GM12878 (cell line): ENCODE results near the gene CCDC82. TPM values are rescaled to one million over a fixed set of nuclear protein-coding genes. Genes with fewer than 3 reads are reported as not detected.

Experiments used
- ATAC-seq: fragments of 200-7000 bp; cut with Tn5 transposase; 3 replicates; pipeline ENCODE4 v1.9.1; 2020; ENCODE audit warnings: mild to moderate bottlenecking, moderate library complexity
- BruUV-seq: library from RNA; stranded (reverse); fragments of 400-500 nt; replicated peaks from 2 replicates; lab custom pipeline; 2021; lab: Mats Ljungman, UMichigan
- CTCF ChIA-PET: fragments of 300-600 bp; sonication (Branson Sonifier 250); formaldehyde crosslinking; extraction: SDS; loops from one replicate; lab custom pipeline; 2021; ENCODE audit warnings: inconsistent platforms; lab: Yijun Ruan, JAX
- POLR2A ChIA-PET: fragments of 350-600 bp; formaldehyde crosslinking; extraction: SDS; loops from one replicate; lab custom pipeline; 2021; ENCODE audit warnings: inconsistent platforms; lab: Charles Lee
- RAD21 ChIA-PET: fragments of 300-600 bp; sonication (Branson Sonifier 250); formaldehyde crosslinking; loops from one replicate; lab custom pipeline; 2023; ENCODE audit warnings: antibody characterized with exemption; ENCODE audit not compliant: unreplicated experiment; lab: Charles Lee
- SMC1A ChIA-PET: fragments of 300-600 bp; sonication (Branson Sonifier 250); formaldehyde crosslinking; loops from one replicate; lab custom pipeline; 2023; ENCODE audit not compliant: unreplicated experiment, uncharacterized antibody; lab: Charles Lee
- DNase-seq: peaks from one replicate; pipeline ENCODE4 v3.0.0-alpha.2; 2011; ENCODE audit warnings: low read depth, low spot score
- FAIRE-seq: peaks from 3 replicates; lab custom pipeline; 2011; peaks lifted over from hg19 to GRCh38; lab: Jason Lieb, UNC
- H2AFZ ChIP-seq: 2 replicates; pipeline ENCODE4 v1.6.0; 2011; ENCODE audit warnings: low read depth, low read length, control low read depth; ENCODE audit not compliant: control insufficient read depth
- H3K27ac ChIP-seq: 2 replicates; pipeline ENCODE4 v1.5.1; 2011; ENCODE audit warnings: control low read depth; ENCODE audit not compliant: control insufficient read depth, insufficient read depth
- H3K27me3 ChIP-seq, 2 experiments: replicated peaks in 1 of 2; 2 replicates each; pipeline versions ENCODE4 v1.6.0 to v1.6.1; 2011; ENCODE audit warnings: low read length in 1 of 2; ENCODE audit not compliant: control insufficient read depth in 2 of 2, insufficient read depth in 2 of 2
- H3K36me3 ChIP-seq, 2 experiments: 2 replicates each; pipeline ENCODE4 v1.5.1; 2011; ENCODE audit warnings: low read length in 1 of 2; ENCODE audit not compliant: control insufficient read depth in 2 of 2, insufficient read depth in 2 of 2
- H3K4me1 ChIP-seq: 2 replicates; pipeline ENCODE4 v1.6.1; 2011; ENCODE audit warnings: mild to moderate bottlenecking, low read length, moderate library complexity, mixed read lengths; ENCODE audit not compliant: control insufficient read depth, insufficient read depth
- H3K4me2 ChIP-seq: 2 replicates; pipeline ENCODE4 v1.6.0; 2011; ENCODE audit warnings: control low read depth; ENCODE audit not compliant: control insufficient read depth, insufficient read depth
- H3K4me3 ChIP-seq: fragments of 200-600 bp; sonication (generic); 2 replicates; pipeline ENCODE4 v1.5.1; 2016
- H3K79me2 ChIP-seq: 2 replicates; pipeline ENCODE4 v1.6.0; 2011; ENCODE audit warnings: low read length; ENCODE audit not compliant: control insufficient read depth, insufficient read depth
- H3K9ac ChIP-seq: 2 replicates; pipeline ENCODE4 v1.8.0; 2011; ENCODE audit warnings: low read length, control low read depth, mixed read lengths; ENCODE audit not compliant: control insufficient read depth, insufficient read depth
- H3K9me3 ChIP-seq: replicated peaks from 3 replicates; pipeline ENCODE4 v1.5.1; 2011; ENCODE audit warnings: mild to moderate bottlenecking, low read length; ENCODE audit not compliant: control insufficient read depth, insufficient read depth
- H4K20me1 ChIP-seq: 2 replicates; pipeline ENCODE4 v1.6.0; 2011; ENCODE audit not compliant: control insufficient read depth, insufficient read depth
- ASH2L ChIP-seq: fragments of 300-600, 200-600 bp; sonication (generic); IDR thresholded peaks from 2 replicates; pipeline ENCODE4 v1.6.1; 2017; ENCODE audit warnings: low read depth, mild to moderate bottlenecking, borderline replicate concordance
- BCL11A ChIP-seq: IDR thresholded peaks from 2 replicates; pipeline ENCODE4 v1.6.1; 2011; ENCODE audit warnings: low read depth, low read length
- CHD2 ChIP-seq: IDR thresholded peaks from 2 replicates; pipeline ENCODE4 v1.6.1; 2011; ENCODE audit warnings: low read depth, low read length, improper control_type of control experiment, borderline replicate concordance
- FOXM1 ChIP-seq: IDR thresholded peaks from 2 replicates; pipeline ENCODE4 v1.6.1; 2012; ENCODE audit warnings: low read depth, mild to moderate bottlenecking, inconsistent platforms, low read length, moderate library complexity
- KAT2A ChIP-seq: conservative IDR thresholded peaks from 2 replicates; pipeline ENCODE4 v1.6.1; 2011; ENCODE audit warnings: low read depth, low read length; ENCODE audit not compliant: control insufficient read depth
- MTA2 ChIP-seq: fragments of 450-650 bp; IDR thresholded peaks from 2 replicates; pipeline ENCODE4 v1.6.1; 2016; ENCODE audit warnings: low read depth, mild to moderate bottlenecking, moderate library complexity
- POLR2AphosphoS2 ChIP-seq: IDR thresholded peaks from 2 replicates; pipeline ENCODE4 v1.6.1; 2011; ENCODE audit warnings: low read depth, mild to moderate bottlenecking, low read length, improper control_type of control experiment, moderate library complexity
- RUNX3 ChIP-seq: IDR thresholded peaks from 2 replicates; pipeline ENCODE4 v1.6.1; 2012; ENCODE audit warnings: low read length, inconsistent platforms
- SKIL ChIP-seq: fragments of 450-650 bp; IDR thresholded peaks from 2 replicates; pipeline ENCODE4 v1.6.1; 2017; ENCODE audit warnings: mild to moderate bottlenecking, low read depth, inconsistent platforms; ENCODE audit not compliant: poor library complexity, severe bottlenecking
- SMAD5 ChIP-seq: IDR thresholded peaks from 2 replicates; pipeline ENCODE4 v1.6.1; 2016; ENCODE audit warnings: antibody characterized with exemption, low read depth
- ZNF217 ChIP-seq: fragments of 450-650 bp; IDR thresholded peaks from 2 replicates; pipeline ENCODE4 v1.6.1; 2017; ENCODE audit warnings: antibody characterized with exemption, mild to moderate bottlenecking
- WGBS: methylation state at CpG from one replicate; pipeline ENCODE4 v1.1.6; 2016; ENCODE audit warnings: low lambda C conversion rate; ENCODE audit not compliant: insufficient replicate concordance, insufficient coverage; ENCODE audit errors: missing lambda C conversion rate; 5-methylcytosine and 5-hydroxymethylcytosine counted together
- in situ Hi-C: fragments of 300-500 bp; cut with MboI; formaldehyde crosslinking; loops from 9 replicates; pipeline ENCODE4 v1.14.3; 2018; ENCODE audit warnings: mixed read lengths
- intact Hi-C: fragments of 100-400 bp; cut with micrococcal nuclease; formaldehyde crosslinking; loops from one replicate; pipeline ENCODE4 v1.14.2; 2022; ENCODE audit not compliant: unreplicated experiment
- polyA plus RNA-seq, 11 experiments: library from polyadenylated mRNA; depleted of rRNA in 4 of 11; unstranded in 6 of 11; stranded (reverse) in 5 of 11; fragments of >200 nt; fragmentation: Nextera tagmentation in 4 of 11; fragmentation: Illumina TruSeq in 1 of 11; extraction: Ambion mirVana in 4 of 11; extraction: Trizol in 1 of 11; gene quantifications; 1 replicate in 1 of 11; 2 replicates in 10 of 11; pipeline versions ENCODE4 v1.2.1 to v1.2.3, GENCODE V29; 2011 to 2016; ENCODE audit warnings: inconsistent platforms in 2 of 11, missing spikeins in 2 of 11, low read depth in 1 of 11
- total RNA-seq, 4 experiments: library from RNA; depleted of rRNA in 3 of 4; stranded (reverse); fragments of >200 nt in 3 of 4; fragmentation: Illumina TruSeq in 1 of 4; extraction: Trizol in 1 of 4; gene quantifications; 2 replicates each; pipeline versions ENCODE4 v1.2.1 to v1.2.3, GENCODE V29; 2013 to 2021
- TF ChIP-seq, protein P1 (sequence below): IDR thresholded peaks from 2 replicates; pipeline ENCODE4 v1.6.1; 2012; ENCODE audit warnings: low read depth, low read length, improper control_type of control experiment

Gene CCDC82
- total and polyA plus RNA-seq, 10 of the 15 experiments (the other 5 are each of a cell fraction or from before 2014, with no cell fraction given) = 15.2 to 62.4 (median 28.8) TPM

- Histone ChIP-seq H3K79me2 (peaks cover 40% of the 10 kb centered on the region), H3K4me3 (no peak overlapping the region), H3K27me3 (no peaks in the 10 kb centered on the region), H3K36me3 (no peaks in the 10 kb centered on the region), H3K9ac (no peak overlapping the region), H3K4me2 (no peak overlapping the region), H3K4me1 (no peaks in the 10 kb centered on the region), H3K27ac (no peak overlapping the region), H4K20me1 (no peaks in the 10 kb centered on the region; the same call in 1 of the 2 replicates), H3K9me3 (no peaks in the 10 kb centered on the region), H2AFZ (no peak overlapping the region)
- RAD21 ChIA-PET = interaction anchor here (1.2 kb wide), 2 partner anchors 13 to 31 kb away, joined by 3 read pairs; no protein-coding TSS in a partner anchor
- intact Hi-C loops = no loop called here
- WGBS = 85% methylated on average over 10 of the region's 10 CpGs
- SMC1A ChIA-PET = interaction anchor here (0.9 to 2.2 kb wide), 4 partner anchors 13 to 30 kb away, joined by 3 to 8 read pairs (median 6); no protein-coding TSS in a partner anchor
- TF ChIP-seq FOXM1 = no peak
- ATAC-seq (no peak), DNase-seq (no peak), FAIRE-seq (no peak)
- CTCF ChIA-PET = interaction anchor here (0.5 to 2.1 kb wide), 5 partner anchors 7 to 1078 kb away, joined by 3 to 6 read pairs (median 4); partner anchors contain the start of gene MAML2
- BruUV-seq = no TSS peak
- POLR2A ChIA-PET = no interaction called here
- in situ Hi-C loops = no loop called here
These were observed 82.6 kb downstream of the CCDC82 start for GRCh38 chr11:96306933-96307775.

DNA sequence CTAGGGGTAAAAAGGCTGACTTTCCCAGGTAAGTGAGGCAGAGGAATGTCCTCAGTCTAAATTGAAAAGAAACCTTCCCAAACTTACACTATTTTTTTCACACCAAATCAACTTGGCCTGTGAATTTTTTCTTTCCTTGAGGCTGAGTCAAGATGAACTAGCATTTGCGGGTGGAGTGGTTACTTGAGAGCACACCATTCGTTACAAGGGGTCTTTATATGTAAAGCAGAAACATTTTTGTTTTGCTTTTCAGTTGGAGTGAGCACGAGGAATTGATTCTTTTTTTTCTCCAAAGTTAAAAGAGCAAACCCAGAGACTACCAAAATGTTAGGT lies 83.1 kb downstream of the CCDC82 start:
- 79% methylated on average over 3 of the region's 3 CpGs for WGBS
- Histone ChIP-seq H2AFZ (no peak overlapping the region), H3K27me3 (no peaks in the 10 kb centered on the region), H3K36me3 (no peaks in the 10 kb centered on the region), H4K20me1 (no peaks in the 10 kb centered on the region; the same call in 1 of the 2 replicates), H3K4me1 (no peaks in the 10 kb centered on the region), H3K4me3 (no peak overlapping the region), H3K4me2 (no peak overlapping the region), H3K9ac (no peak overlapping the region), H3K79me2 (peaks cover 40% of the 10 kb centered on the region), H3K9me3 (no peaks in the 10 kb centered on the region), H3K27ac (no peak overlapping the region)
- intact Hi-C loops = no loop called here
- POLR2A ChIA-PET = interaction anchor here (0.9 kb wide), 1 partner anchor 10 kb away, joined by 3 read pairs; no protein-coding TSS in a partner anchor
- RAD21 ChIA-PET = interaction anchor here (1.2 kb wide), 1 partner anchor 12 kb away, joined by 3 read pairs; no protein-coding TSS in a partner anchor
- CTCF ChIA-PET = interaction anchor here (1.0 to 1.4 kb wide), 3 partner anchors 8 to 36 kb away, joined by 4 to 6 read pairs (median 4); partner anchors contain the start of gene MAML2
- SMC1A ChIA-PET = interaction anchor here (0.8 to 2.2 kb wide), 5 partner anchors 13 to 35 kb away, joined by 3 to 8 read pairs (median 5); no protein-coding TSS in a partner anchor
- FAIRE-seq (no peak), ATAC-seq (no peak), DNase-seq (no peak)
- no TSS peak for BruUV-seq
- in situ Hi-C loops = no loop called here
- TF ChIP-seq BCL11A (no peak), RUNX3 (no peak), KAT2A (no peak), CHD2 (no peak), SKIL (no peak), ASH2L (no peak), SMAD5 (no peak), MTA2 (no peak), ZNF217 (no peak), POLR2AphosphoS2 (no peak)
- TF ChIP-seq, protein P1, sequence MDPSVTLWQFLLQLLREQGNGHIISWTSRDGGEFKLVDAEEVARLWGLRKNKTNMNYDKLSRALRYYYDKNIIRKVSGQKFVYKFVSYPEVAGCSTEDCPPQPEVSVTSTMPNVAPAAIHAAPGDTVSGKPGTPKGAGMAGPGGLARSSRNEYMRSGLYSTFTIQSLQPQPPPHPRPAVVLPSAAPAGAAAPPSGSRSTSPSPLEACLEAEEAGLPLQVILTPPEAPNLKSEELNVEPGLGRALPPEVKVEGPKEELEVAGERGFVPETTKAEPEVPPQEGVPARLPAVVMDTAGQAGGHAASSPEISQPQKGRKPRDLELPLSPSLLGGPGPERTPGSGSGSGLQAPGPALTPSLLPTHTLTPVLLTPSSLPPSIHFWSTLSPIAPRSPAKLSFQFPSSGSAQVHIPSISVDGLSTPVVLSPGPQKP = no peak
